ENCODE measurements around the gene CHPF.

CHPF gene

DNA sequence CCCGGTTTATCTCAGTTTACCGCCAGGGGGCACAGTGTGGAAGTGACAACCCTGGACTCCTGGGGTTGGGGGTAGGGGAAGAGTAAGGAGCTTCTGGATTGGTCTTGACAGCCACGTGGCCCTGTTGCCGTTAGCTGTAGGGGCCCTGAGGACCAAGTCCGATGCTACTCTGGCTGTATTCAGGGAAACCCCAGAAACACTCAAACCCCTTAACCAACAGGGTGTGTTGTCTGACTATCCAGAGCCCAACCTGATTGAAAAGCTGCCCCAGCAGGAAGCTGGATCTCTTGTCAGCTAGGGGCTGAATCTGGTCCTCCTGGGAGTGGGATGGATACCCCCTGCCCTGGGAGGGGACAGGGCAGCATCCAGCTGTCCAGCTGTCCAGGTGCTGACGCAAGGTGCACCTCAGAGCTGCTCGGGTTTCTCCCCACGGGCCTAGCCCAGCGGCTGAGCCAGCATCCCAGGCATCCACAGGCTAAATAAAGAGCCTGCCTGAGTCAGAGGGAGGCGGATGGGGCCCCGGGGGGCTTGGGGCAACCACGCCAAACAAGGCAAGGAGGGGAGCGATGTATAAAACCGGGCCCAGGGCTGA lies 48.0 kb downstream of the CHPF start:
- H2AFZ ChIP-seq (ENCODE audit: low read depth, low read length): no peak overlapping the region
- no peaks in the 10 kb centered on the region for H3K36me3 ChIP-seq (ENCODE audit: insufficient read depth, low read length)
- peaks cover 6% of the 10 kb centered on the region for H3K9me3 ChIP-seq (ENCODE audit: low read length)
- H3K4me1 ChIP-seq (ENCODE audit: insufficient read depth, low read length): peaks cover 15% of the 10 kb centered on the region
- H3K27me3 ChIP-seq (ENCODE audit: insufficient read depth, low read length): peaks cover 34% of the 10 kb centered on the region
- no peak overlapping the region for H3K4me3 ChIP-seq (ENCODE audit: low read length)

DNA sequence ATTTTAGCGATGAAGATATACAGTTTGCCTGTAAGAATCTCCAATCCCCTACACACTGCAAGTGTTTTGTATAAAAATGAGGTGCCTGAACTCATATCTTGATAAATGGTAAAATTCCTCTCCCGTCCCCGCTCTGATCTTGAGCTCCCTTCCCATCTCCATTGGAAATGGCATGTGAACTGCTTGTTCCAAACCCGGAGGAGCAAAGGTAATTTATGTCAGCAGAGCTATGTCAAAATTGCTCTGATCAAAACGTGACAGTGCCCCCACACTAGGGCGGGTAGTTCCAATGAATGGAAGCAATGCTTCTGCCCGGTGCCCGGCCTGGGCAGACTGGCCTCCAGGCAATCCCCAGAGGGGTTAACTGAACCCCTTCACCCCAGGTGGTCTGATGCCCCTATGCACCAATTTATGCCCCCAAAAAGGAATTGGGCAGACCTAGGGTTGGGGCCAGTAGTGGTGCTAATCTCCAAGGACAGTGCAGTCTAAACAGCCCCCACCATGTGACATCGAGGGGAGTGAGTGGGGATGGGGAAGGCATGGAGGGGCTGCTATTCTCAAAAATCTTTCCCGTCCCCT lies 48.6 kb downstream of the CHPF start:
- H2AFZ ChIP-seq (ENCODE audit: low read depth, low read length): no peak overlapping the region
- peaks cover 6% of the 10 kb centered on the region for H3K9me3 ChIP-seq (ENCODE audit: low read length)
- no peaks in the 10 kb centered on the region for H3K36me3 ChIP-seq (ENCODE audit: insufficient read depth, low read length)
- no peak overlapping the region for H3K4me3 ChIP-seq (ENCODE audit: low read length)
- H3K4me1 ChIP-seq (ENCODE audit: insufficient read depth, low read length): peaks cover 15% of the 10 kb centered on the region
- peaks cover 34% of the 10 kb centered on the region for H3K27me3 ChIP-seq (ENCODE audit: insufficient read depth, low read length)

DNA sequence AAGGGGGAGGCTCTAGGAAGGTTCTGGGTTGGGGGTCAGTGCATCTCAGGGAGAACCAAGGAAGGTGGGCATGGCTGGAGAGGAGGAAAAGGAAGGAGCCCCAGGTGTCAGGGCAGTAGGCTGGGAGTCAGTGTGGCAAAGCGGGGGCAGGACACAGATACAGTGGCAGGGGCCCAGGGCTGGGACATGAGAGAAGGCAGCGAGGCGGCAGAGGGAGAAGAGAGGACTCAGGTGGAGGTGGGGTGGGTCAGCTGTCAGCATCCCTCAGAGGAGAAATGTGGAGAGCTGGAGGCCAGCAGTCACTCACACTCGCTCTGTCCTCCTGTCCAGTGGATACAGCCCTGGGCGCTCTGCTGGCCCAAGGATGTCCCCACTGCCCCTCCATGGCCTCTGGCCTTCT lies 50.5 kb downstream of the CHPF start:
- H3K27me3 ChIP-seq (ENCODE audit: insufficient read depth, low read length): peaks cover 41% of the 10 kb centered on the region

DNA sequence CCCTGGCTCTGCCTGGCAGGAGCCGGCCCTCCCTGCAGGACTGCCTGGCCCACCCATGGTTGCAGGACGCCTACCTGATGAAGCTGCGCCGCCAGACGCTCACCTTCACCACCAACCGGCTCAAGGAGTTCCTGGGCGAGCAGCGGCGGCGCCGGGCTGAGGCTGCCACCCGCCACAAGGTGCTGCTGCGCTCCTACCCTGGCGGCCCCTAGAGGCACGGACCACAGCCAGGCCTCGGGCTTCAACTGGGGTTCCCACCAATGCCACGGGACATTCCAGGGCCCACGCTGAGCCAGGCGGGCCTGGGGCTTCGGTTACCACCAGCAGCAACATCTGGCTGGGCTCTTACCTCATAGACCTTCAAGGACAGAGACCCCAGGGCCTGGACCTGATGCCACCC lies 51.0 kb downstream of the CHPF start:
- peaks cover 6% of the 10 kb centered on the region for H3K9me3 ChIP-seq (ENCODE audit: low read length)
- peaks cover 5% of the 10 kb centered on the region for H3K4me1 ChIP-seq (ENCODE audit: insufficient read depth, low read length)
- H3K36me3 ChIP-seq (ENCODE audit: insufficient read depth, low read length): no peaks in the 10 kb centered on the region
- no peak overlapping the region for H2AFZ ChIP-seq (ENCODE audit: low read depth, low read length)
- H3K4me3 ChIP-seq (ENCODE audit: low read length): no peak overlapping the region
- H3K27me3 ChIP-seq (ENCODE audit: insufficient read depth, low read length): peaks cover 46% of the 10 kb centered on the region

More for the DNA sequence above, 50.5 kb downstream of the CHPF start:
- peaks cover 5% of the 10 kb centered on the region for H3K4me1 ChIP-seq (ENCODE audit: insufficient read depth, low read length)
- H3K4me3 ChIP-seq (ENCODE audit: low read length): no peak overlapping the region
- no peaks in the 10 kb centered on the region for H3K36me3 ChIP-seq (ENCODE audit: insufficient read depth, low read length)
- no peak overlapping the region for H2AFZ ChIP-seq (ENCODE audit: low read depth, low read length)
- H3K9me3 ChIP-seq (ENCODE audit: low read length): peaks cover 6% of the 10 kb centered on the region

DNA sequence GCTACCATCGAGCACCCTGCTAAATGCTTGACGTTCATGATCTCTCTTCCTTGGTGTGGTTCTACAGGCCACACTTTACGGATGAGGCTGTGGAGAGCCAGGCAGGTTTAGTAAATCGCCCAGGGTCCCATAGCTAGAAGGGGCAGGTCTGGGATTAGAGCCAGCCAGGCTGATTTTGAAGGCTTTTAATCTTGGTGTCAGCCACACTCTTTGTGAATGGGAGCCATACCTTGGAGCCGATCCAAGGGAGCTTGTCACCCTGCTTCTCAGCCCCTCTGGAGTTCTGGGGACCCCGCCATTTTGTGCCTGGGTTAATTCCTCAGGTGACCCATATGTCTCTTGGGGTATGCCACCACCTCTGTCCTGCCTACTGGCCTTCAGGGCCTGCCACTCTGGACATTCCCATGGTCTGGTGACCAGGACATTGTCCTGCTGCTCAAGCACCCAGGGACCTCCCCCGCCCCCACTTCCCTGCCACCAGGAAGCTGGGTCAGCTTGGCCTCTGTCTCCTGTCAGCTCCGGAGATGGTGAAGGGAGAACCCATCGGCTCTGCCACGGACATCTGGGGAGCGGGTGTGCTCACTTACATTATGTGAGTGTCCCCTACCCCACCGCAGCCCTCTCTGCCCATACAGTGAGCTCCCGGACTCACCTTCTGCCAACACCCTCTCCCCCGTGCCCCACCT lies 52.2 kb downstream of the CHPF start:
- H3K4me1 ChIP-seq (ENCODE audit: insufficient read depth, low read length): peaks cover 9% of the 10 kb centered on the region
- no peak overlapping the region for H2AFZ ChIP-seq (ENCODE audit: low read depth, low read length)
- H3K27me3 ChIP-seq (ENCODE audit: insufficient read depth, low read length): peaks cover 52% of the 10 kb centered on the region
- peaks cover under 1% of the 10 kb centered on the region for H3K9me3 ChIP-seq (ENCODE audit: low read length)
- H3K4me3 ChIP-seq (ENCODE audit: low read length): no peak overlapping the region
- no peaks in the 10 kb centered on the region for H3K36me3 ChIP-seq (ENCODE audit: insufficient read depth, low read length)

DNA sequence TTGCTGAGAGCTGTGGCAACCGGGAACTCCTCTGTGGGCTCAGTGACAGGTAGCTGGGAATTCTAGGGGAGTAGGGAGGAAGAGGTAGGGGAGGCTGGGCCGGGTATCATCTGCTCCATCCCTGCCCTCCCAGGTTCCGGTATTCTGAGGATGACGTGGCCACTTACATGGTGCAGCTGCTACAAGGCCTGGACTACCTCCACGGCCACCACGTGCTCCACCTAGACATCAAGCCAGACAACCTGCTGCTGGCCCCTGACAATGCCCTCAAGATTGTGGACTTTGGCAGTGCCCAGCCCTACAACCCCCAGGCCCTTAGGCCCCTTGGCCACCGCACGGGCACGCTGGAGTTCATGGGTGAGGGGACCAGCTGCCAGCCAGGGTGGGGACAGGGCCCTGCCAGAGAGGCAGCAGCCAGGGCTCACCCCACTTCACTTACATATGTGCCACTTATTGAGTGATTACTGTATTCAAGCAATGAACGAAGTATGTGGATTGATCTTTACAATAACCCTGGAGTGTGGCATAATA lies 52.9 kb downstream of the CHPF start:
- Histone ChIP-seq H3K4me1 (ENCODE audit: insufficient read depth, low read length) (peaks cover 13% of the 10 kb centered on the region), H3K9me3 (ENCODE audit: low read length) (no peaks in the 10 kb centered on the region), H2AFZ (ENCODE audit: low read depth, low read length) (no peak overlapping the region), H3K27me3 (ENCODE audit: insufficient read depth, low read length) (peaks cover 60% of the 10 kb centered on the region), H3K4me3 (ENCODE audit: low read length) (no peak overlapping the region), H3K36me3 (ENCODE audit: insufficient read depth, low read length) (no peaks in the 10 kb centered on the region)

DNA sequence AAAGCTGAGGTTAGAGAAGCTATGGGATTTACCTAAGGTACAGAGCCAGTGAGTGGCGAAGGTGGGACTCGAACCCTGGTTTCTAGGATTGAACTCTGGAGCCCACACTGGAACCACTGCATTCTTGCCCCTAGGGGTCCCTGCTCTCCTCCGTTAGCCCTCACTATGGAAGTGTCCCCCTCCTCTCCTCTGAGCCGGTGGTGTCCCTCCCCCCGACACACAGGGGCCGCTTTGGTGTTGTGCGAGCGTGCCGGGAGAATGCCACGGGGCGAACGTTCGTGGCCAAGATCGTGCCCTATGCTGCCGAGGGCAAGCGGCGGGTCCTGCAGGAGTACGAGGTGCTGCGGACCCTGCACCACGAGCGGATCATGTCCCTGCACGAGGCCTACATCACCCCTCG lies 53.4 kb downstream of the CHPF start:
- Histone ChIP-seq H3K36me3 (ENCODE audit: insufficient read depth, low read length) (no peaks in the 10 kb centered on the region), H3K27me3 (ENCODE audit: insufficient read depth, low read length) (peaks cover 63% of the 10 kb centered on the region), H2AFZ (ENCODE audit: low read depth, low read length) (no peak overlapping the region), H3K4me1 (ENCODE audit: insufficient read depth, low read length) (peaks cover 10% of the 10 kb centered on the region), H3K9me3 (ENCODE audit: low read length) (no peaks in the 10 kb centered on the region), H3K4me3 (ENCODE audit: low read length) (no peak overlapping the region)

DNA sequence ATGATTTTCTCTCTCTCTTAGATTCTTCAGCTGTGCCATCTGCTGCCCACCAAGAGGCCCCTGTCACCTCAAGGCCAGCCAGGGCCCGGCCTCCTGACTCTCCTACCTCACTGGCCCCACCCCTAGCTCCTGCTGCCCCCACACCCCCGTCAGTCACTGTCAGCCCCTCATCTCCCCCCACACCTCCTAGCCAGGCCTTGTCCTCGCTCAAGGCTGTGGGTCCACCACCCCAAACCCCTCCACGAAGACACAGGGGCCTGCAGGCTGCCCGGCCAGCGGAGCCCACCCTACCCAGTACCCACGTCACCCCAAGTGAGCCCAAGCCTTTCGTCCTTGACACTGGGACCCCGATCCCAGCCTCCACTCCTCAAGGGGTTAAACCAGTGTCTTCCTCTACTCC lies 54.3 kb downstream of the CHPF start:
- Histone ChIP-seq H3K4me1 (ENCODE audit: insufficient read depth, low read length) (peaks cover 12% of the 10 kb centered on the region), H3K9me3 (ENCODE audit: low read length) (no peaks in the 10 kb centered on the region), H2AFZ (ENCODE audit: low read depth, low read length) (no peak overlapping the region), H3K36me3 (ENCODE audit: insufficient read depth, low read length) (no peaks in the 10 kb centered on the region), H3K27me3 (ENCODE audit: insufficient read depth, low read length) (peaks cover 62% of the 10 kb centered on the region), H3K4me3 (ENCODE audit: low read length) (no peak overlapping the region)

Measured in neuron (in vitro differentiated cells).